GM19395 (cell line): Measurements from ENCODE around the gene LSM2.

ENCODE experiments used
- ATAC-seq: cut with Tn5 transposase; IDR thresholded peaks from one replicate; pipeline ENCODE4 v1.9.1; 2021; ENCODE audit warnings: mild to moderate bottlenecking, moderate library complexity; ENCODE audit not compliant: unreplicated experiment

Gene LSM2

GRCh38 chr6:31777667-31778050, 29.1 kb downstream of the LSM2 start:
- no peak for ATAC-seq

- ATAC-seq, result no peak
Measured at GRCh38 chr6:31776989-31777666, 29.6 kb downstream of the LSM2 start, which contains the start of gene VWA7. TSS of gene VWA7 (minus strand) at chr6:31777328. CDS start at chr6:31776779, 549 bp downstream.

GRCh38 chr6:31776485-31776988, 30.2 kb downstream of the LSM2 start:
- ATAC-seq, result no peak

GRCh38 chr6:31775633-31776484, 30.9 kb downstream of the LSM2 start:
- ATAC-seq, result no peak

- no peak for ATAC-seq
Measured at GRCh38 chr6:31775184-31775583, 31.6 kb downstream of the LSM2 start.

GRCh38 chr6:31771992-31772358, 34.8 kb downstream of the LSM2 start:
- no peak for ATAC-seq

GRCh38 chr6:31770860-31771259, 35.9 kb downstream of the LSM2 start:
- ATAC-seq, result no peak

- no peak for ATAC-seq
Measured at GRCh38 chr6:31769684-31770371, 36.9 kb downstream of the LSM2 start.

GRCh38 chr6:31768363-31769257, 38.2 kb downstream of the LSM2 start:
- ATAC-seq, result no peak

GRCh38 chr6:31767096-31767645, 39.6 kb downstream of the LSM2 start:
- no peak for ATAC-seq

GRCh38 chr6:31765910-31766794, 40.6 kb downstream of the LSM2 start:
- ATAC-seq, result no peak

- ATAC-seq, result no peak
Measured at GRCh38 chr6:31765559-31765909, 41.2 kb downstream of the LSM2 start.

GRCh38 chr6:31764198-31764597, 42.6 kb downstream of the LSM2 start:
- no peak for ATAC-seq

- ATAC-seq, result no peak
Measured at GRCh38 chr6:31763619-31763940, 43.2 kb downstream of the LSM2 start.

GRCh38 chr6:31762878-31763618, 43.7 kb downstream of the LSM2 start:
- ATAC-seq, result no peak

- ATAC-seq, result no peak
Measured at GRCh38 chr6:31762356-31762755, 44.4 kb downstream of the LSM2 start, which contains the start of gene SAPCD1. TSS of gene SAPCD1 (plus strand) at chr6:31762656. CDS start at chr6:31763055, 399 bp downstream.

GRCh38 chr6:31761343-31761742, 45.4 kb downstream of the LSM2 start:
- ATAC-seq, result no peak

GRCh38 chr6:31760790-31761189, 46.0 kb downstream of the LSM2 start:
- ATAC-seq, result no peak

GRCh38 chr6:31758281-31758680, 48.5 kb downstream of the LSM2 start:
- ATAC-seq, result no peak
